Measurements from ENCODE around the gene EPN3.

DNA sequence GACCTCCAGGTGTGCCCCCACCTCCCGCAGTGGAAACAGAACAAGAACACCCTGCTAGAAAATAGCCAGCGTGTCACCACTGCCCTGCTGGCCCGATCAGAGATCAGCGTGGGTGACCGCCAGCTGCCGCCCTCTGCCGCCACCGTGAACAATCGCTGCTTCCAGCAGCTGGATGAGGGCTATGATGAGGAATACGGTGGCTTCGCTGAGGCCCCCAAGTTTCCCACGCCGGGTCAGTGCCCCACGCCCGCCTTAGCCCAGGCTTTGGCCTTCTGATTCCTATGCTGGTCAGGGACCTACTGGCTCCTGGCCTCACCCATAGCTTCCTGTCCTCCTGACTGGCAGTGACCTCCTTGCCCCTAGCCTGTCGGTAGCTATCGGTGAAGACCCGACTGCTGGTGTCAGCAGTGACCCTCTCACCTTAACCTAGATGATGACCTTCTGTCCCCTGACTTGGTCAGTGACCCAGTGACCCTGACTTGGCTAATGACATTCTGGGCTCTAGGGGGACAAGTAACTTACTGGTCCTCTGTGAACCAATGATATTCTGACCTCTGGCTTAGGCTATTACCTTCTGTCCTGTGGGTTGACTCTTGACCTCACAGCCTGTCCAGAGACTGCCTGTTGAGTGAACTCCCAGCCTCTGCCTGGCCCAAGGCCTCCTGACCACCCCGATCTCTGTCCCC lies 16.9 kb downstream of the EPN3 start:
- TF ChIP-seq CTCF (IDR thresholded peaks at IDR 0.05) (no peak), SIN3A (IDR thresholded peaks at IDR 0.05; ENCODE audit: borderline replicate concordance, insufficient read depth, low read depth, low read length) (no peak), REST (IDR thresholded peaks at IDR 0.05; ENCODE audit: insufficient read depth in 1 of 2, low read depth in 2 of 2, low read length in 1 of 2) (no peak), POLR2AphosphoS5 (IDR thresholded peaks at IDR 0.05; ENCODE audit: low read depth, low read length) (no peak)

Measured in Panc1 (cell line).